Activated CD8-positive, alpha-beta T cell treated with anti-CD3 and anti-CD28 coated beads for 36 hours (primary cell): ENCODE measurements around the gene PLN. TPM values are rescaled to one million over a fixed set of nuclear protein-coding genes. Genes with fewer than 3 reads are reported as not detected.

Experiments used
- ATAC-seq: fragments of 200-7000 bp; cut with Tn5 transposase; one replicate; pipeline ENCODE4 v1.10.0; 2021; ENCODE audit warnings: mild to moderate bottlenecking, moderate library complexity
- CTCF ChIA-PET: fragments of 350-600 bp; sonication (Branson Sonifier 250); formaldehyde crosslinking; loops from one replicate; lab custom pipeline; 2021; ENCODE audit warnings: antibody characterized with exemption; lab: Charles Lee
- POLR2A ChIA-PET: fragments of 350-600 bp; sonication (Branson Sonifier 250); formaldehyde crosslinking; loops from one replicate; lab custom pipeline; 2021; ENCODE audit warnings: antibody characterized with exemption; lab: Charles Lee
- DNase-seq: peaks from one replicate; pipeline ENCODE4 v3.0.0-alpha.2; 2020
- H3K27ac Mint-ChIP-seq: one replicate; pipeline ENCODE4 v1.8.0; 2021; ENCODE audit warnings: mild to moderate bottlenecking, mixed read lengths
- H3K27me3 Mint-ChIP-seq: one replicate; pipeline ENCODE4 v1.8.0; 2021; ENCODE audit warnings: mixed read lengths
- H3K36me3 Mint-ChIP-seq: one replicate; pipeline ENCODE4 v1.8.0; 2021; ENCODE audit warnings: low read depth, mixed read lengths
- H3K4me1 Mint-ChIP-seq: one replicate; pipeline ENCODE4 v1.8.0; 2021; ENCODE audit warnings: low read depth, mixed read lengths
- H3K4me3 Mint-ChIP-seq: one replicate; pipeline ENCODE4 v1.8.0; 2021; ENCODE audit warnings: mild to moderate bottlenecking, moderate library complexity, mixed read lengths
- H3K9me3 Mint-ChIP-seq: one replicate; pipeline ENCODE4 v1.8.0; 2021; ENCODE audit warnings: mixed read lengths
- intact Hi-C: fragments of 100-400 bp; cut with micrococcal nuclease; formaldehyde crosslinking; loops from one replicate; pipeline ENCODE4 v1.10.0; 2022
- total RNA-seq, 2 experiments: library from RNA; stranded (reverse); gene quantifications; one replicate each; pipeline ENCODE4 v1.2.3, GENCODE V29; 2021
- TF ChIP-seq, protein P1 (sequence below): fragments of 200-600 bp; IDR thresholded peaks from one replicate; pipeline ENCODE4 v1.8.0; 2022; ENCODE audit warnings: antibody characterized with exemption, mild to moderate bottlenecking

PLN gene
- total RNA-seq, 2 experiments from 2014 or later, result not detected

GRCh38 chr6:118606268-118606667 is 58.2 kb downstream of the PLN start:
- peak overlapping the region; percentile 48 for H3K4me3 Mint-ChIP-seq

DNA sequence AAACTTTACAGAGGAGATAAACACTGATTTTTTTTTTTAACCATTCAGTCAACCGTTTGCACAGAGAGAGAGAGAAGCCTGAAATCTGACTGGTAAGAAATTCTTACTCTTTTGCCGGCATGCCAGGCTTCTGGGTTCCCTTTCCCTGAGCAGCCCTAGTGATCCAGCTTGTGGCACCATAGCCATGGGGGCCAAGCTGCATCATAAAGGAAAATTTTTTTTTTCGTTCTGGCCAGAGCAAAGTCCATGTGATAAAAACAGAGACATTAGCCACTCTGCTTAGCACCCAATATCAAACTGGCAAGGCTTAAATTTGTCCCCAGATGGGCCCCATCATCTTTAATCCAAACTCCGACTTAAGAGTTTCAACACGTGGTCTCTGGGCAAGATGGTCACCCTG is 58.8 kb downstream of the PLN start:
- H3K9me3 Mint-ChIP-seq, result peaks cover 13% of the 10 kb centered on the region
- ChIA-PET POLR2A (interaction anchor here (0.7 to 1.1 kb wide), 3 partner anchors 12 to 129 kb away, joined by 3 to 4 read pairs (median 3); no protein-coding TSS in a partner anchor), CTCF (interaction anchor here (1.1 to 1.5 kb wide), 3 partner anchors 12 to 80 kb away, joined by 3 to 4 read pairs (median 4); no protein-coding TSS in a partner anchor)
- H3K27me3 Mint-ChIP-seq, result no peaks in the 10 kb centered on the region
- peaks cover 59% of the 10 kb centered on the region for H3K36me3 Mint-ChIP-seq
- intact Hi-C loops, result no loop called here
- no peak for DNase-seq
- TF ChIP-seq, protein P1, sequence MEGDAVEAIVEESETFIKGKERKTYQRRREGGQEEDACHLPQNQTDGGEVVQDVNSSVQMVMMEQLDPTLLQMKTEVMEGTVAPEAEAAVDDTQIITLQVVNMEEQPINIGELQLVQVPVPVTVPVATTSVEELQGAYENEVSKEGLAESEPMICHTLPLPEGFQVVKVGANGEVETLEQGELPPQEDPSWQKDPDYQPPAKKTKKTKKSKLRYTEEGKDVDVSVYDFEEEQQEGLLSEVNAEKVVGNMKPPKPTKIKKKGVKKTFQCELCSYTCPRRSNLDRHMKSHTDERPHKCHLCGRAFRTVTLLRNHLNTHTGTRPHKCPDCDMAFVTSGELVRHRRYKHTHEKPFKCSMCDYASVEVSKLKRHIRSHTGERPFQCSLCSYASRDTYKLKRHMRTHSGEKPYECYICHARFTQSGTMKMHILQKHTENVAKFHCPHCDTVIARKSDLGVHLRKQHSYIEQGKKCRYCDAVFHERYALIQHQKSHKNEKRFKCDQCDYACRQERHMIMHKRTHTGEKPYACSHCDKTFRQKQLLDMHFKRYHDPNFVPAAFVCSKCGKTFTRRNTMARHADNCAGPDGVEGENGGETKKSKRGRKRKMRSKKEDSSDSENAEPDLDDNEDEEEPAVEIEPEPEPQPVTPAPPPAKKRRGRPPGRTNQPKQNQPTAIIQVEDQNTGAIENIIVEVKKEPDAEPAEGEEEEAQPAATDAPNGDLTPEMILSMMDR, result no peak
- ATAC-seq, result no peak
- H3K4me3 Mint-ChIP-seq, result no peak overlapping the region
- H3K27ac Mint-ChIP-seq, result peak overlapping the region; percentile 77
- H3K4me1 Mint-ChIP-seq, result peaks cover 50% of the 10 kb centered on the region

More at GRCh38 chr6:118606268-118606667, 58.2 kb downstream of the PLN start:
- Mint-ChIP-seq H3K27ac (peak overlapping the region; percentile 77), H3K4me1 (peaks cover 48% of the 10 kb centered on the region), H3K27me3 (no peaks in the 10 kb centered on the region), H3K36me3 (peaks cover 57% of the 10 kb centered on the region), H3K9me3 (peaks cover 9% of the 10 kb centered on the region)
- DNase-seq (peak; percentile 14), ATAC-seq (peak; percentile 84)
- intact Hi-C loops, result no loop called here
- TF ChIP-seq, protein P1, result no peak
- ChIA-PET POLR2A (interaction anchor here (0.7 to 1.1 kb wide), 3 partner anchors 13 to 129 kb away, joined by 3 to 4 read pairs (median 3); no protein-coding TSS in a partner anchor), CTCF (interaction anchor here (1.0 to 1.5 kb wide), 4 partner anchors 12 to 81 kb away, joined by 3 to 4 read pairs (median 4); no protein-coding TSS in a partner anchor)

Other genes starting within 250 kb of the PLN start
- gene CEP85L, start 103.3 kb downstream of the PLN start, total RNA-seq, result 10 to 100 TPM; 39.6 to 40.3 TPM